Measurements from ENCODE around the gene RAB11B.
"Not testable (repeated sequence)": the region's sequence is repeated elsewhere in the genome, so short reads cannot be mapped to it uniquely, and the experiment has no call there.

- not testable (repeated sequence) for TF ChIP-seq CTCF (conservative IDR thresholded peaks at IDR 0.05); ZFX (IDR thresholded peaks at IDR 0.05)
Measured at GRCh38 chr19:8385103-8385502, 5.1 kb upstream of the RAB11B start.
